Esophagus squamous epithelium (tissue), 5 donors: Measurements from ENCODE around the gene SLC47A2. TPM values are rescaled to one million over a fixed set of nuclear protein-coding genes. Genes with fewer than 3 reads are reported as not detected.
A peak's percentile ranks its signal among the peaks of the same experiment; 100 is the strongest.

Experiments used
- DNase-seq: peaks from one replicate; lab custom pipeline; 2025; lab: John Stamatoyannopoulos, UW
- H3K27ac ChIP-seq, 4 donors: fragments of 200-600 bp; sonication (generic); one replicate each; pipeline ENCODE4 v1.5.1; 2016 to 2019; ENCODE audit warnings: mild to moderate bottlenecking in 1 of 4
- H3K27me3 ChIP-seq, 4 donors: fragments of 200-600 bp; sonication (generic); 1 replicate in 3 of 4; 2 replicates in 1 of 4; pipeline versions ENCODE4 v1.5.1 to v1.6.0; 2017 to 2021; ENCODE audit warnings: antibody characterized with exemption in 1 of 4
- H3K36me3 ChIP-seq, 3 donors: fragments of 200-600 bp; sonication (generic); one replicate each; pipeline ENCODE4 v1.5.1; 2016 to 2019
- H3K4me1 ChIP-seq, 3 donors: fragments of 200-600 bp; sonication (generic); one replicate each; pipeline ENCODE4 v1.5.1; 2017 to 2019
- H3K4me3 ChIP-seq, 4 donors: fragments of 200-600 bp; sonication (generic); 1 replicate in 3 of 4; 2 replicates in 1 of 4; pipeline ENCODE4 v1.5.1; 2016 to 2019; ENCODE audit warnings: mild to moderate bottlenecking in 2 of 4, moderate library complexity in 1 of 4
- H3K9me3 ChIP-seq, 3 donors: fragments of 200-600 bp; sonication (generic); one replicate each; pipeline ENCODE4 v1.5.1; 2016 to 2019
- CTCF ChIP-seq, 6 experiments: fragments of 450-650 bp in 4 of 6; fragments of 200-600 bp in 2 of 6; sonication (generic) in 2 of 6; IDR thresholded peaks; one replicate each; pipeline ENCODE4 v1.5.1; 2016 to 2019; ENCODE audit warnings: antibody characterized with exemption in 6 of 6, mild to moderate bottlenecking in 4 of 6, moderate library complexity in 4 of 6
- POLR2A ChIP-seq, 4 donors: fragments of 450-650 bp; IDR thresholded peaks; one replicate each; pipeline ENCODE4 v1.6.1; 2017; ENCODE audit warnings: antibody characterized with exemption in 4 of 4, mild to moderate bottlenecking in 4 of 4, moderate library complexity in 3 of 4
- WGBS, 2 donors: methylation state at CpG; one replicate each; pipeline ENCODE4 v1.1.5; 2018; 5-methylcytosine and 5-hydroxymethylcytosine counted together
- intact Hi-C: fragments of 100-400 bp; cut with DNase I; formaldehyde crosslinking; loops from one replicate; pipeline ENCODE4 v1.15.0; 2022
- total RNA-seq, 4 donors: library from RNA; depleted of rRNA; stranded (reverse); fragments of >200 nt; gene quantifications; one replicate each; pipeline ENCODE4 v1.1.0, GENCODE V29; 2016
- donor health status: DM: yes; HTN: yes; CAD: no.

Gene SLC47A2
- total RNA-seq, 4 donors from 2014 or later = 0.56 to 2.2 (median 0.76) TPM; not detected in 1

GRCh38 chr17:19720210-19720475 lies 3.8 kb upstream of the SLC47A2 start:
- Histone ChIP-seq H3K27ac (peak overlapping the region in 3 of 4 donors; percentile 32 to 67 (median 55)), H3K36me3 (no peaks in the 10 kb centered on the region), H3K4me3 (no peak overlapping the region), H3K9me3 (no peaks in the 10 kb centered on the region), H3K27me3 (no peaks in the 10 kb centered on the region), H3K4me1 (peaks cover 29 to 87% (median 56%) of the 10 kb centered on the region in 3 donors)
- intact Hi-C loops = no loop called here
- TF ChIP-seq POLR2A (IDR thresholded peaks at IDR 0.05) (no peak), CTCF (IDR thresholded peaks at IDR 0.05) (no peak)
- WGBS, 2 donors = 61 to 66% methylated on average over 4 to 5 of the region's 5 CpGs
- DNase-seq = no peak

GRCh38 chr17:19719355-19720209 lies 3.2 kb upstream of the SLC47A2 start:
- Histone ChIP-seq H3K9me3 (no peaks in the 10 kb centered on the region), H3K27ac (peak overlapping the region; percentile 38 to 82 (median 58)), H3K4me1 (peaks cover 23 to 85% (median 51%) of the 10 kb centered on the region in 3 donors), H3K36me3 (no peaks in the 10 kb centered on the region), H3K27me3 (no peaks in the 10 kb centered on the region), H3K4me3 (no peak overlapping the region)
- 84 to 87% methylated on average over 13 to 14 of the region's 23 CpGs for WGBS, 2 donors
- DNase-seq = no peak
- intact Hi-C loops = no loop called here
- TF ChIP-seq CTCF (IDR thresholded peaks at IDR 0.05) = no peak
- no peak for TF ChIP-seq POLR2A (IDR thresholded peaks at IDR 0.05)

GRCh38 chr17:19718613-19719354 lies 2.4 kb upstream of the SLC47A2 start:
- Histone ChIP-seq H3K27me3 (no peaks in the 10 kb centered on the region), H3K9me3 (no peaks in the 10 kb centered on the region), H3K27ac (peak overlapping the region; percentile 38 to 82 (median 58)), H3K4me3 (no peak overlapping the region), H3K4me1 (peaks cover 18 to 80% (median 43%) of the 10 kb centered on the region in 3 donors), H3K36me3 (no peaks in the 10 kb centered on the region)
- 49 to 62% methylated on average over 6 to 9 of the region's 18 CpGs for WGBS, 2 donors
- no peak for DNase-seq
- intact Hi-C loops = no loop called here
- TF ChIP-seq CTCF (IDR thresholded peaks at IDR 0.05) (peak in 5 of 6 experiments; percentile 22 to 70 (median 58)), POLR2A (IDR thresholded peaks at IDR 0.05) (no peak)

GRCh38 chr17:19718041-19718612 lies 1.7 kb upstream of the SLC47A2 start:
- H3K27ac ChIP-seq = peak overlapping the region; percentile 54 to 82 (median 62)
- no peaks in the 10 kb centered on the region for H3K36me3 ChIP-seq
- H3K4me1 ChIP-seq = peaks cover 18 to 73% (median 41%) of the 10 kb centered on the region in 3 donors
- DNase-seq = no peak
- TF ChIP-seq POLR2A (IDR thresholded peaks at IDR 0.05) (no peak), CTCF (IDR thresholded peaks at IDR 0.05) (no peak)
- WGBS, 2 donors = 52 to 63% methylated on average over 4 to 8 of the region's 12 CpGs
- no peaks in the 10 kb centered on the region for H3K9me3 ChIP-seq
- intact Hi-C loops = no loop called here
- H3K27me3 ChIP-seq = no peaks in the 10 kb centered on the region
- no peak overlapping the region for H3K4me3 ChIP-seq
